Activated CD8-positive, alpha-beta memory T cell treated with anti-CD3 and anti-CD28 coated beads for 1 hour (primary cell): ENCODE results near the gene MED20.
"Not testable (repeated sequence)": the region's sequence is repeated elsewhere in the genome, so short reads cannot be mapped to it uniquely, and the experiment has no call there.

Source experiments
- DNase-seq, 2 donors: peaks; one replicate each; pipeline ENCODE4 v3.0.0-alpha.2; 2020; ENCODE audit warnings: low read depth in 1 of 2; ENCODE audit errors: extremely low read depth in 1 of 2

Gene MED20, protein sequence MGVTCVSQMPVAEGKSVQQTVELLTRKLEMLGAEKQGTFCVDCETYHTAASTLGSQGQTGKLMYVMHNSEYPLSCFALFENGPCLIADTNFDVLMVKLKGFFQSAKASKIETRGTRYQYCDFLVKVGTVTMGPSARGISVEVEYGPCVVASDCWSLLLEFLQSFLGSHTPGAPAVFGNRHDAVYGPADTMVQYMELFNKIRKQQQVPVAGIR

GRCh38 chr6:41920921-41921711 lies at the start of gene MED20, which contains the start of gene BYSL:
Gene MED20, minus strand, starts transcription at chr6:41921139. Its CDS starts 121 bp downstream, at chr6:41921018.
Gene BYSL, plus strand, starts transcription at chr6:41921499. Its CDS starts 64 bp downstream, at chr6:41921563.
- peak; percentile 84 to 92 for DNase-seq

DNA sequence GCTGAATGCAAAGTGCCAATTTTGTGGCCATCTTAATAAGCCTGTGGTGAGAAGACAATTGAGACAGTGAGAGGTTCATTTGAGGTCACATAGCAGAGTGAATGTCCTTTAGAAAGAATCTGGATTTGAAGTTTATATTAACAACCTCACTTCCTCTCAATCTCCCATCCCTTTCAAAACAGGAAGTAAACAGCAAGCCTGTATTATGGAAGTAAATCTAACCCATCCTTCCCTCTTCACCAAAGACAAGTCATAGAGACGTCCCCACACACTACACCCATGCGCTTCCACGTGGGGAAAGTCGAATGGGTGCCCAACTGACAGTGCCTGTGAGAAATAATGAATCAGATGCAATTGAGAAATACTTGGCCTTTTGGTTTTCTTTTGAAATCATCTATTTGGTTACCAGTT lies 49.5 kb upstream of the MED20 start:
- no peak for DNase-seq

DNA sequence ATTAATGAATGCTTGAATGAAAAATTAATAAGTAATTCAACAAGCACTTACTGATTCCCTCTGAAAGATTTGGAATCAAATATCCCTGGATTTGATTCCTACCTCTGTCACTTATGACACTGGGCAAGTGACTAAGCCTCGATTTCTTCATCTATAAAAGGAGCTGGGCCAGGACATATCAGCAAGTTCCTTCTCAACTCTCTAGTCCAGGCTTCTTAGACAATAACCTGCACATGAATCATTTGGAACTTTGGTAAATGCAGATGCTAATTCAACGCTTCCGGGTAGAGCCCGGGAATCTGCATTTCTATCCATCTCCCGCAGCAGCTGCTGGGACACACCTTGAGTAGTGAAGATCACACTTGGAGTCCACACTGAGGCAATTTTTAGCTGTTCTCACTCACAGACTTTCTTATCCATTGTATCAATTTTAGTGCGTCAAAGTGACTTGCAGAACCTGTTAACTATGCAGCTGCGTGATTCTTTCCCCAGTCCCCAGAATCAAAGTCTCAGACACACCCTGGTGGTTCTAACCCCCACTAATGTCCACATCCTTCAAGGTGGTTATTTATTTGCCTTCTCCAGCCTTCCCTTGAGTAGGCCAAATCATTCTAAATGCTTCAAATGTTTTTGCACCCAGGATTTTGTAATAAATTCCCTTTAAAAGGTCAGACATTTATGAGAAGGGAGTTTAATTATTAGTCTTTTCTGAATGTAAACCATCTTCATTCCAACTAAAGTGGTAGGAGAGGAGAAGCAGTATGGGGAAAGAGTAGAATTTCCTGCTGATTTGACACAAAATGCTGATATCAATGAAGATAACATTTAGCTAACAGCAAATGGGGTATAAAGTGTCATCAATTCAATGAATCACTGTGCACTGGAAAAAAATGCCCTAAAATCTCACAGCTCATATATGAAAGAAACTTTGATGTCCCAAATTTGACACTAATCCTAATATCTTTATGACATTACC lies 46.7 kb upstream of the MED20 start:
- DNase-seq: no peak

- DNase-seq: no peak
Observed at GRCh38 chr6:41966961-41967311, 46.0 kb upstream of the MED20 start.

- no peak for DNase-seq
Observed at GRCh38 chr6:41966214-41966920, 45.4 kb upstream of the MED20 start.

- DNase-seq: no peak
Observed at GRCh38 chr6:41965429-41966213, 44.7 kb upstream of the MED20 start.

DNA sequence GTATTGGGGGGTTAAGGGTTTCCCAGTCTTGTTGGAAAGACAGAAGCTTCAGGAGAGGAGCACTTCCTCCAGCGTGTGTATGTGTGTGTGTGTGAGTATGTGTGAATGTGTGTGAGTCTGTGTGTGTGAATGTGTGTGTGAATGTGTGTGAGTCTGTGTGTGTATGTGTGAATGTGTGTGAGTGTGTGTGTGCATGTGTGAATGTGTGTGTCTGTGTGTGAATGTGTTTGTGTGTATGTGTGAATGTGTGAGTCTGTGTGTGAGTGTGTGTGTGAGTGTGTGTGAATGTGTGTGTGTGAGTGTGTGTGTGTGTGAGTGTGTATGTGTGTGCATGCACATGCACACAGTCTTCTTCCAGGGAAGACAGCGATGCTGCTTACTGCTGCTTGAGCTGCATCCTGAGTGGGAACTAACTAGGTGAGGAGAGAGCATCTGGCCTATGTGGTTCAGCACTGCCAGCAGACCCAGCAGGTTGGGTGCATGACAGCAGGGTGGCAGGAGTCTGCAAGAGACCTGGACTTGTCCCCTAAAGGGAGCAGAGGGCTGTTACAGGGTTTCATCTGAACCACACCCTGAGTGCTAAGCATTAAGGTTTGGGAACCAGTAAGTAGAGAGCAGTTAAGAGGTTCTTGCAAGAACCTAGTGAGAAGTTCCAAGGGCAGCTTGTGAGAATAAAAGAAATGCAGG lies 43.4 kb upstream of the MED20 start:
- DNase-seq: no peak

- DNase-seq: no peak
Observed at GRCh38 chr6:41963371-41963770, 42.4 kb upstream of the MED20 start.

- no peak for DNase-seq
Observed at GRCh38 chr6:41960028-41960427, 39.1 kb upstream of the MED20 start.

DNA sequence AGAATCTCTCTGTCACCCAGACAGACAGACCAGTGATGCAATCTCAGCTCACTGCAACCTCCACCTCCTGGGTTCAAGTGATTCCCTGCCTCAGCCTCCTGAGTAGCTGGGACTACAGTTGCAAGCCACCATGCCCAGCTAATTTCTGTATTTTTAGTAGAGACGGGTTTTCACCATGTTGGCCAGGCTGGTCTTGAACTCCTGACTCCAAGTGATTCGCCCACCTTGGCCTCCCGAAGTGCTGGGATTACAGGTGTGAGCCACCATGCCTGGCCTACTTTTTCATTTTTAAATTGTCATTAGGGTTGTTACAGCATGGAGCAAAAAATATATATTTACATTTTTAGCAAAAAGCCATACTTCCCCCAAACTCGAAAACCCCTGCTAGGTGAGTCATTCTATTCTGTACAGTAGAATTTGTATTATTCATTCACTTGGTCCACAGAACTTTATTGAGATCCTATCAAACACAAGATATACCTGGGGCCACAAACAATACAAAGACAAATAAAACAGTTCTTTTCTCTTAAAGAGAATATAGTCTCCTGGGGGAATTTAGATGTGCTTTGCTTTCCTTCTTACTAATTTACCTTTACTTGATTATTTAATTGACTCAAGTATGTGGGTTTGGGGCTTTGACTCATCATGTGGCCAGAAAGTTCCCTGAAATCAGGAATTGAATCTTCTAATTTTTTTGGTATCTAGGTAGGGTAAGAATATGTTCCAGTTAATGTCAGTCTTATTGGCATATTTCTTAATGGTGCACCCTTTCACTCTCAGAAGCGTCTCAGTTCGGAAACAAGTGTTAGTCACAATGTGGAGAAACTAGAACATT lies 37.3 kb upstream of the MED20 start:
- no peak for DNase-seq

GRCh38 chr6:41957117-41957516 lies 36.2 kb upstream of the MED20 start:
- no peak for DNase-seq

DNA sequence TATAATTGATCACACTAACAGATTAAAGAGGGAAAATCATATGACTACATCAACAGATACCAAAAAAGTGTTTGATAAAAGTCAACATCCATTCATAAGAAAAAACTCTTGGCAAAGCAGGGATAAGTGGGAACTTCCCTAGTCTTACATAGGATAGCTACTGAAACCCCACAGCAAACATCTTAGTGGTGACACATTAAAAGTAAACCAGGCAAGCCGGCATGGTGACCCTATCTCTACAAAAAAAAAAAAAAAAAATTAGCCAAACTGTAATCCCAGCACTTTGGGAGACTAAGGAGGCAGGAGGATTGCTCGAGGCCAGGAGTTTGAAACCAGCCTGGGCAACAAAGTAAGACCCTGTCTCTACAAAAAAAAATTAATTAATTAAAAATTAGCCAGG lies 34.5 kb upstream of the MED20 start:
- no peak for DNase-seq

- DNase-seq: no peak
Observed at GRCh38 chr6:41954668-41955067, 33.7 kb upstream of the MED20 start.

DNA sequence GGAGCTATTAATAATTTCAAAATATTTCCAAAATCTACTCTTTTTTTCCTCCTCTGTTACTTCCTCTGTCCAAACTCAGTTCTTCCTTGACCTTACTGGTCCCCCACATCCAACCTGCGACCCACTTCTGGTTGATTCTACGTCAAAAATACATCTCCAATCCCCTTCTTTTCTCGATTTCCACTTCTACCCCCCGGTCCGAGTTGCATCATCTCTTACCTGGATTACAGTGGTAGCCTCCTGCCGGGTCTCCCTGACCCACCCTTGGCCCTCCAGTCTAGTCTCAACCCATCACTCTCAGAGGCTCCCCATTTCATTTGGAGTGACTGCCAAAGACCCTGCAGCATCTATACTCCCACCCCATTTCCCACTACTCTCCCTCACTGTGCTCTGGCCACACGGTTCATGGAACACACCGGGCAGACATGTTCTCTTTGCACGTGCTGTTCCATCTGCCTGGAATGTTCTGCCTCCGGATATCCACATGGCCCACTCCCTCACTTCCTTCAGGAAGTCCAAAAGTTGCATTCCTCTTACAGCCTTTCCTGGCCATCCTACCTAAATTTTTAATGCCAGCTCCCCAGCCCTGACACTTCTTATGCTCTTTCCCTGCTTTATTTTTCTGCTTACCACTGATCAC lies 26.8 kb upstream of the MED20 start:
- DNase-seq: no peak

GRCh38 chr6:41943456-41943855 lies 22.5 kb upstream of the MED20 start:
- no peak for DNase-seq

DNA sequence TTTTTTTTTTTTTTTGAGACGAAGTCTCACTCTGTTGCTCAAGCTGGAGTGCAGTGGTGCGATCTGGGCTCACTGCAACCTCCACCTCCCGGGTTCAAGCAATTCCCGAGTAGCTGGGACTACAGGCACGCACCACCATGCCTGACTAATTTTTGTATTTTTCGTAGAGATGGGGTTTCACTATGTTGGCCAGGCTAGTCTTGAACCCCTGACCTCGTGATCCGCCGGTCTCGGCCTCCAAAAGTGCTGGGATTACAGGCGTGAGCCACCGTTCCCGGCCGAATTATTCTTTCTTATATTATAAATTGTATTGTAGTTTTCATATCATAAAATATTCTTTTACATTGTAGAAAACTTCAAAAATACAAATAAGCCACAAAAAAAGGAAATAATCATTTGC lies 21.9 kb upstream of the MED20 start:
- DNase-seq: not testable (repeated sequence)

- no peak for DNase-seq
Observed at GRCh38 chr6:41942067-41942851, 21.3 kb upstream of the MED20 start.
